GM19025 (cell line): Measurements from ENCODE around the gene PLEKHG5.

Source experiments
- ATAC-seq: cut with Tn5 transposase; IDR thresholded peaks from one replicate; pipeline ENCODE4 v1.9.1; 2021; ENCODE audit warnings: mild to moderate bottlenecking, low read depth, moderate library complexity; ENCODE audit not compliant: unreplicated experiment

Gene PLEKHG5, protein sequence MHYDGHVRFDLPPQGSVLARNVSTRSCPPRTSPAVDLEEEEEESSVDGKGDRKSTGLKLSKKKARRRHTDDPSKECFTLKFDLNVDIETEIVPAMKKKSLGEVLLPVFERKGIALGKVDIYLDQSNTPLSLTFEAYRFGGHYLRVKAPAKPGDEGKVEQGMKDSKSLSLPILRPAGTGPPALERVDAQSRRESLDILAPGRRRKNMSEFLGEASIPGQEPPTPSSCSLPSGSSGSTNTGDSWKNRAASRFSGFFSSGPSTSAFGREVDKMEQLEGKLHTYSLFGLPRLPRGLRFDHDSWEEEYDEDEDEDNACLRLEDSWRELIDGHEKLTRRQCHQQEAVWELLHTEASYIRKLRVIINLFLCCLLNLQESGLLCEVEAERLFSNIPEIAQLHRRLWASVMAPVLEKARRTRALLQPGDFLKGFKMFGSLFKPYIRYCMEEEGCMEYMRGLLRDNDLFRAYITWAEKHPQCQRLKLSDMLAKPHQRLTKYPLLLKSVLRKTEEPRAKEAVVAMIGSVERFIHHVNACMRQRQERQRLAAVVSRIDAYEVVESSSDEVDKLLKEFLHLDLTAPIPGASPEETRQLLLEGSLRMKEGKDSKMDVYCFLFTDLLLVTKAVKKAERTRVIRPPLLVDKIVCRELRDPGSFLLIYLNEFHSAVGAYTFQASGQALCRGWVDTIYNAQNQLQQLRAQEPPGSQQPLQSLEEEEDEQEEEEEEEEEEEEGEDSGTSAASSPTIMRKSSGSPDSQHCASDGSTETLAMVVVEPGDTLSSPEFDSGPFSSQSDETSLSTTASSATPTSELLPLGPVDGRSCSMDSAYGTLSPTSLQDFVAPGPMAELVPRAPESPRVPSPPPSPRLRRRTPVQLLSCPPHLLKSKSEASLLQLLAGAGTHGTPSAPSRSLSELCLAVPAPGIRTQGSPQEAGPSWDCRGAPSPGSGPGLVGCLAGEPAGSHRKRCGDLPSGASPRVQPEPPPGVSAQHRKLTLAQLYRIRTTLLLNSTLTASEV

DNA sequence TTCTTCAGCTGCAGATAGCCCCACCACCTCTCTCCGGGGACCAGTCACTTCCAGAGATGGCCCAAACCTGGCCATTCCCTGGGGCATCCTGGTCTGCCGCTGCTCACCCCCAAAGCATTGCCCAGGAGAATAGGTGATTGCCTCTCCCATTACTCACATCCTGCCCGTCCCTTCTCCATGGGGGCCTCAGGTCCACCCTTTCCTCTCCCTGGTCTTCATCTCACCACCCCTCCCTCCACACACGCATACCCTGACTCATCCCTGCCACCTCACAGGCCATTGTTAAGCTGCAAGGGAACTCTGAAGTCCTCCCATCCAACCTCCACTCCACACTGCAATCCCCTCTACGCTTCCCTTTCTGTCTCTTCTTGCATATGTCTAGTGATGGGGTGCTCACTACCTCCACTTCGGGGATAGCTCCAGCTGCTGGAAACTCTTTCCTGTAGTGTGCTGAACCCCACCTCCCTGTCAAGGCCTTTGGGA is at the start of gene PLEKHG5:
TSS of gene PLEKHG5 (minus strand) at position 188 of the 483 bp plus-strand sequence. CDS start 14,096 bp downstream, outside the sequence.
- no peak for ATAC-seq

DNA sequence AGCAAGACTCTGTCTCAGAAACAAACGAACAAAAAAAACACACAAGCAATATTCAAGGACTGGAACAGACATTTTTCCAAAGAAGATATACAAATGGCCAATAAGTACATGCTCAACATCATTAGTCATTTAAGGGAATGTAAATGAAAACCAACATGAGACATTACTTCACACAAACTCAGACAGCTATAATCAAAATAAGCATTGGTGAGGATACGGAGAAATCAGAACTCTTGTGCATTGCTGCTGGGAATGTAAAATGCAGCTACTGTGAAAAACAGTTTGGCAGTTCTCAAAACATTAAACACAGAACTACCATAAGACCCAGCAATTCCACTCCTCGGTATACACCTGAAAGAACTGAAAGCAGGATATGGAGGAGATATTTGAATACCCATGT is 47.5 kb upstream of the PLEKHG5 start:
- ATAC-seq = no peak

DNA sequence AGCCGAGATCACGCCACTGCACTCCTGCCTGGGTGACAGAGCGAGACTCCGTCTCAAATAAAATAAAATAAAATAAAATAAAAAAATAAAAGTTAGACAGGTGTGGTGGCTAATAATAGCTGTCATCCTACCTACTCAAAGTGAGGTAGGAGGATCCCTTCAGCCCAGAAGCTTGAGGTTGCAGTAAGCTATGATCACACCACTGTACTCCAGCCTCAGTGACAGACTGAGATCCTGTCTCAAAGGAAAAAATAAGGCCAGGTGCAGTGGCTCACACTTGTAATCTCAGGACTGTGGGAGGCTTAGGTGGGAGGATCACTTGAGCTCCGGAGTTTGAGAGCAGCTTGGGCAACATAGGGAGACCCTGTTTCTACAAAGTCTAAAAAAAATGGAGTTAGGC is 44.8 kb upstream of the PLEKHG5 start:
- ATAC-seq = no peak

DNA sequence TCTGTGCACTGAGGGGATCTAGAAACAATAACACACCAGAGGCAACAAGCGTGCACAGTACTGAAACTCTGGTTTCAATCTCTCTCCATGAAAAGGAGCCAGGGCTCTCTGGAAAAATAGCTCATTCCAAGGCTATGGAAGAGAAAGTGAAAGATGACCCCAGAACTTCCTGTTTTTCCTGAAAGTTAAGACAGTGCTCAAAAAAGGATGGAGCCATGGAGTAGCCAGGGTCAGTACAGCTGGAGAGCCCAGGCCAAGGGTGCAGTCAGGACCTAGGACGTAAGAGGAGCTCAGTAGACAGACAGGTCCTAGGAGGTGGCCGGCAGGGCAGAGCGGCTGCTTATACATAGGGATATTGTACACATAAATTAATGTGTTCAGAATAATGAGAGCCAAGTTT is 43.7 kb upstream of the PLEKHG5 start:
- ATAC-seq = no peak

DNA sequence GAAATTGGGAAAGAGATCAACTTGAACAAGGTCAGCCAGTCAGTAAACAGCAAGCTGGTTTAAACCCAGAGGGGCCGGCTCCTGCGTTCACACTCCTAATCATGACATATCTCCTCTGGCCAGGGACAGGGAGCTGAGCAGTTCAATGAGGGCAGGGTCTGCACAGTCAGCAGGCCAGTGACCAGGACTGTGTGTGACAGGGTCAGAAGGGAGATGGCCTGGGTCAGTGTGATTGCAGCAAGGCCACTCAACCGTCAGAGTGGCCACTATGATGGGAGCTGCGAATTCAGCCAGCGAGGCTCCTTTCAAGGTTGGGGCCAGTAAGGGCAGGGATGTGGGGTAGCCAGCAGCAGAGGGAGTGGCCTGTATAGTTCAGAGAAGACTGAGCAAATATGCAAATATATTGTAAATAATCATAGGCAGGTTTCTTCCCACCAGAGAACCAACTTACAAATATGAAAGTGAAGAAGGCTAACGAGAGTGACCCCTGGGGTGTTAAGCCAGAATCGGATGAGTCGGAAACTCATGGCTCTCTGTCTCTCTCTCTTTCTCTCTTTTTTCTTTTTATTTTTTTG is 42.9 kb upstream of the PLEKHG5 start:
- no peak for ATAC-seq

DNA sequence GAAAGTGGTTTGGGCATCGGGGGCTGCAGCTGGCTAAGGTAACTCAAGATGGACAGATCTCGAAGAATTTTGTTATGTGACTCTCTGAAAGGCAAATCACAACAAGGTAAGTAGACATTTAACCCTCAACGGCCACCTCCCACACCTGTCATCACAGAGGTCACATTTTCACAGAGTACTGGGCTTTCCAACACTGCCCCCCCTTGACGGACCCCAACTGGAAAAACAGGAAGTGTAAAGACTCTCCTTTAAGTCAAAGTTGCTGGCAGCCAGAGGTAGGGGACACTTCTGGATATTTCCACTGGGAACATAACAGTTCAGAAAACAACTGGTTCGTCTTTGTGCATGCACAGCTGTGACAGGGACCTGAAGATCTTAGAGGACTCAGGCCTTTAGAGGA is 40.5 kb upstream of the PLEKHG5 start:
- ATAC-seq = no peak

DNA sequence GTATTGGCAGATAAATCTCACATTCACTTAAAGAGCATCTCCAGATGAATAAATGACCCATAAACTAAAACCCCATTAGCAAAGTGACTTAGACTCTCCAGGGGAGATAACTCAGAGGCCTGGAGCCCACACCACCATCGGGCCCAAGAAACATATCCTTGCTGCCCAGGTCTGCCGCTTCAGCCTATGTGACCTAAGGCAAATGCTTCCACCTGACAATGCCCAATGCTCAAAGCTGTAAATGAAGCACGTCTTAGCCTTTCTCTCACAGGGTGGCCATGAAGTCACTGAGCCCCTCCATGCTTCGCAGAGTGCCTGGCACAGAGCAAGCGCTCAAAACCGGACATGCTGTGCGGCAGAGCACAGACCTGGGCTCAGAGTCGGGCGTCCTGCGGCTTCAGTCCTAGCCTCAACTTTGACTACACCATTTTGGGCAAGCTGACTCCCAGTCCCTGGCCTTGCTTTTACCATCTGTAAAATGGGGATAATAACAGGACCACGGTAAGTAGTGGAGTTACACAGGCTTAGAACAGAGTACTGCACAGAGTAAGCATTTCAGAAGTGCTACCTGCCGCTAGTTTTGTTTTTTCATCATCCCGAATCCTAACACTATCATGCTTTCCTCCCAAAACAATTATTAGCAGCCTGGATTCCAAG is 39.2 kb upstream of the PLEKHG5 start:
- ATAC-seq = no peak

DNA sequence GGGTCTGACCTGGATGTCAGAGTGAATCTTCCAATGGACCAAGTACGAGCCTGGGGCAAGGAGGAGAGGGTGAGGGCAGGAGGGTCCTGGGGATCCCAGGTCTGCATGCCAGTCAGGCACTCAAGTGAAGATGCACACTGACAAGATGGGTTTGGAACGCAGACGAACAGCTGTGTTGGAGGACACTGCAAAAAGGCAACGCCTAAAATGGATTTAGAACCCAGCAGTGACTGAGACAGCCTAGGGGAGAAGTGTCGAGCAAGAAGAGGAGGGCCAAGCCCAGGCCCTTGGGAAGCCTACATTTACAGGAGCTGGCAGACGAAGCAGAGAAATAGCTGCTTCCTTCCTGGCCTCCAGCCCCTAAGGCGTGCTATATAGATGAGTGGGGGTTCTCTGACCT is 37.0 kb upstream of the PLEKHG5 start:
- no peak for ATAC-seq

DNA sequence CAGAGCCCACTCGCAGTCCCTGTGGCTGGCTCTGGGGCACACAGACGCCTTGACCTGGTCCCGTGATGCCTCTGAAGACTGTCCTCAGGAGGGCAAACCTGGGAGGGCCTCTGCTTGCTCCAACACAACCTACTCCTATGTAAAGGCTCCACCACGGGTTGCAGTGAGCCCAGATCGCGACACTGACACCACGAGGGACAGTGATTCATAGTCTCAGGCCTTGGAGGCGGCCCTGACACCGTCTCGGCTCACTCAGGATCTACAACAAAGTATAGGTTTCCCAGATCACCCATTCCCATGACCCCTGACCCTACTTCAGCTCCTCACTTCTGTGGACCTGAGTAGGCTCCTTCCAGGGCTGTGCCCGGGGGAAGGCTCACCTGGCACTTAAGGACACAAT is 34.8 kb upstream of the PLEKHG5 start:
- no peak for ATAC-seq

DNA sequence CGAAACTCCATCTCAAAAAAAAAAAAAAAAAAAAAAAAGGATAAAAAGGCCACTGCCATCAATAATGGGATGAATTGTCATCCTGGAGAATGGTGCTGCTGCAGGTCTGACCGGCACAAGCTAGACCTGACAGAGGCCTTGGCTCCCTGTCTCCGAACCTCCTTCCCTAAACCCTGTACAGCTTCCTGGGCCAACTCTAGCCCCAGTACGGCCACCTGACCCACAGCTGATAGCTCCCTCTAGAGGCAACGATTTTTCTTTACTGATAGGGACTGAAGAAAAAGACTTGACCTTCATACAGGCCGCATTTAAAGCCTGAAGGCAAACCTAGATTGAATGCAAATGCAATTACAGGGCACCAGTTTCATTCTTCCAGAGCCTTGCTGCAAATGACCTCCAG is 32.1 kb upstream of the PLEKHG5 start:
- ATAC-seq = no peak

DNA sequence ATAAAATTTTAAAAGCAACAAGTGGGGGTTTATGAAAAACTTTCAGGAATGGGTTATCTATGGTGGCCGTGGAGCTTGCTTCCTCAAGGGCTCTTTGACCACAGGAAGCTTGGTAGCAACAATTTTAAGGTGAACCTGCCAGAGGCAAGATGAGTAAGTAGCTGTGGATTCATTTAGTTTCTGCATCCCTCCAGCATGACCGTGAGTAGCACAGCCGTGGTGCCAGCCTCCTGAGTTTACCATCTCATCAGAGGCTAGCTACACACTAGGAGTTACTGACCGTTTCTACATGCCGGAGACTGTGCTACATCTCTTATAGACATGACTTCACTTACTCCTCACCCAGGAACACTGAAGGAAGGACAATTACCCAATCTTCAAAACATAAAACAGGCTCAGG is 30.1 kb upstream of the PLEKHG5 start:
- no peak for ATAC-seq

DNA sequence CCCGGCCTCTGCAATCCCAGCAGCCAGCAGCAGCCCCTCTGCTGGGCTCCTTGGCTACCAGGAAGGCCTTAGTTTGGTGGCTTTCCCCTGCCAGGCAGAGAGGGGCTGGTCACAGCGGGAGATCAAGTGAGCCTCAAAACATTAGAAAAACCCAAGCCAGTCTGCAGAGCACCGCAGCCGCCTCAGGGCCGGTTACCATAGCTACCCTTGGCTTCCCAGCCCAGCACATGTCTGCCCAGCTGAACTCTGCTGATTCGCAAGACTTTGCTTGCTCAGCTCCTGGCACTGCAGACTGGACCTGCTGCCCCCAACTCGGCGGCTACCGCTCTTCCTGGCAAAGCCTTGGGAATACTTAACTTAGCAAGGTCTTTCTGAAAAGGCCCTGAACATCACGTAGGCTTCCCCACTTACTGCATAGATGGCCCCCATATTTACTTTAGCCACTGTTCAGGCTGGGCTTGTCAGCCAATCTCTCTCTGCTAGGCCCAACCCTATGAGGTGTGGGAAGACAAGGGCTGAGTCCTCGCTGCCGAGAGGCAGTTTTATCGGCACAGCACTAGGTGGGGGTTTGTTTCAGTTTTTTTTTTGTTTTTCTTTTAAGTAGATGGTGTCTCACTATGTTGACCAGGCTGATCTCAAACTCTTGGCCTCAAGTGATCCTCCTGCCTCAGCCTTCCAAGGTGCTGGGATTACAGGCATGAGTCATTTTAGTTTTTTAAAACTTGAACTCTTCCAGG is 28.6 kb upstream of the PLEKHG5 start:
- no peak for ATAC-seq

DNA sequence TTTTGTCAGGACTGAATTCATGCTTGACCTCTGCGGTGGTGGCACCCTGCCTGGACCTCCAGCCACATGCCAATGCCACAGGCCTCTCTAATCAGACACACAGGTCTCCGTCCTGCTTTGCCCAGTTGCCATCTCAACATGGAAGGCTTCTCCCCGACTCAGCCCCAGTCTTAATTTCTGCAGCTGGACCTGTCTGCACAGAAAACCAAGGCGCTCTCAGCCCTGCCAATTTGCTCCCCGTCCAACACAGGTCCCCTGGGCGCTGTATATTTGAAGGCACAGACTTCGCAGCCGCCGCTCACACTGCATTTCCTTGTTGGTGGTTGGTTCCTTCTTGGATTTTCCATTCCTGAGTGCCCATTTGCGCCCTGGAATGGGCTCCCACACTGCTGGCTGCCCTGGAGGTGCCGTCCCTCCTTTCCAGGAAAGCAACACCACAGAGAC is 28.0 kb upstream of the PLEKHG5 start:
- no peak for ATAC-seq

DNA sequence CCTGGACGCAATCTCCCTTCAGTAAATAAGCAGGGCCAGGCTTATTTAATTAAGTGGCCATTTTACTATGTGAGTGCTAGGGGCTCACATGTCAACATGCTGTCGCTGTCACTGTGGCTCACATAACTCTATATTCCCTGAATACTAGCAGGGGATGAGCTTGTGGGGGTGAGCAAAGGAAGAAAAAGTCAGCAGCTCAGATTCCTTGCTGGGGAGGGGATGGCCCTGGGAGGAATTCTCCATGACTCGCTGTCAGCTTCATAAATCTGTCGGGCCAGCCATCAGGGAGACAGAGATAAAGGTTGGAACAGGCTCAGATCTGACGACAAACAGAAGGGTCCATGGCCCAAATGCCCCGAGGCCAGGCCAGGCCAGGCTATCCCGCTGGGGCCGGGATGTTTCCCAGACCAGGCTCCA is 26.0 kb upstream of the PLEKHG5 start:
- ATAC-seq = no peak

DNA sequence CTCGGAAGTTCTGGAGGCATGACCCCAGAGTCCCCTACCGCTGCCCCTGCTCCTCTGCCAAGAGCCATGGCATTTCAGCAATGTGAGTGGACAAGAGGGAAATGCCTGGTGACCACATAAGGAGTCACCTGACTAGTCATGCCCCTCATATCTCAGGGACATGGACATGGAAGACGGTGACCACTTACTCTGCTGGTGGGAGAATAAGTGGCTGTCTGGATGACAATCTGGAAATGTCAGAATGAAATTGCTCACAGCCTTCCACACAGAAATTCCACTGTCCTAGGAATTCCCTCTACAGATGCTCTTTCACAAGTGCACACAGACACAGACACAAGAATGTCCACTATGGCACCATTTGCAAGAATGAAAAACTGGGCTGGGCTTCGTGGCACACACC is 24.3 kb upstream of the PLEKHG5 start:
- ATAC-seq = no peak

DNA sequence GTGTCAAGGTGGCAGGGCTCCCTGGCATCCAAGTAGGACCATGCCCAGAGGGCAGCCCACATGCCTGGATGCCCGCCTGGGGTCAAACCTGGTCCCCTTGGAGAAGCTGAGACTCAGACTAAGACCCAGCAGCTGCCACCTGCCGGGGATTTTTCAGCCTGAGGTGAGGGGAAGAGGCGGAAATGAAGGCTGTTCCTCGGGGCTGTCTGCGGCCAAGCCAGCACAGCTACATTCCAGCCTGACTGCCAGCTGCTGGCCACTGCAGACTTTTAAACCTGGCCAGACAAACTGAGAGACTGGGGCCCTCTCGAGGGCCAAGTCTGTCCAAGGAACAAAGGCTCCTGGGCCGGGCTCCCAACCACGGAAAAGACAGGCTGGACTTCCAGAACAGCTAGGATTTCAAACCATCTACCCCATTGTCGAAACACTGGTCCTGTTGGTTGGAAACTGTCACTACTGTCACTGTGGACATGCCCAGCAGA is 21.9 kb upstream of the PLEKHG5 start:
- no peak for ATAC-seq

DNA sequence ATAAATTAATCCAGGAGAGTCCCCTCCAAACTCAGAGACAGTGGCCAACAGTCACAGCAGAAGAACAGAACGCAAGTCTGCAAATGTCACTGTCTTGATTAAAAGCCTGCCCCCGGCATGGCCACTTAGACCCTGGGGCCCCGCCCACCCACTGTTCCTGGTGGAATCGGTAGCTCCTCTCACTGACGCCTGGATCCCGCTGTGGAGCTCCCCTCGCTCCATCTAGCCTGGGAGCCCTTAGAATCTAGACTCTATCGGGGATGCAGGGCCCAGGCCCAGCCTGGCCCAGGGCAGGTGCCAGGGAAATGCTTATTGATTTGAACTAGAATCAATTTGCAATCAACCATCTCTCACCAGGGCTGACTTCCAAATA is 21.4 kb upstream of the PLEKHG5 start:
- ATAC-seq = no peak

DNA sequence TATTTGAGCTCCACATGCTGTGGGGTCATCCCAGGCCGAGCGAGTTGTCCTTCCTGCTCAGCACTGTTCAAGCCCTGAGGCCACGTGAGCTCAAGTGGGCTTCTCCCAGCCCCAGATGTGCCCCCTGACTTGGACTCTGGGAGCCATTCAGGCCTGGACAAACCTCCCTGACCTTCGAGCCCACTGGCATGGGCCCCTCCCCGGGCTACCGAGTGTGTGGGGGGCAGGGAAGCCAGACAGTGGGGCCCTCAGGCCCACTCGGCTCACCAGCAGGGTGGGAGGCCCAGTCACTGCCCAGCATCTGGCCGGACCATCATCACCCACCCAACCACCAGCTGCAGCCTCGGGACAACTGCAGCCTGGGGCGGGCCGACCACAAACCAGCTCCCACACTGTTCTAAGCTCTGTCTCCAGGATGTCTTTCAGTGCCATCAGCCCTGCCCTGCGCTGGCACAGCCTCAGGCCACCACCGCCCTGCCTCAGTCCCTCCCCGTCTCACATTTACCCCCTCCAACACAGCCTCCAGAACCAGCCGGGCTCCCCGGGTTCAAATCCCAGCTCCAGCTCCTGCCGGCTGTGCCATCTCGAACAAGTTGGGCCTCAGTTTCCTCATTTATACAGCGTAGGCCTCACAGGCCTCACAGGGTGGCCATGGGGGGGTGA is 20.9 kb upstream of the PLEKHG5 start:
- ATAC-seq = no peak
